Measurements from ENCODE around the gene KIZ.

- TF ChIP-seq, protein P1, sequence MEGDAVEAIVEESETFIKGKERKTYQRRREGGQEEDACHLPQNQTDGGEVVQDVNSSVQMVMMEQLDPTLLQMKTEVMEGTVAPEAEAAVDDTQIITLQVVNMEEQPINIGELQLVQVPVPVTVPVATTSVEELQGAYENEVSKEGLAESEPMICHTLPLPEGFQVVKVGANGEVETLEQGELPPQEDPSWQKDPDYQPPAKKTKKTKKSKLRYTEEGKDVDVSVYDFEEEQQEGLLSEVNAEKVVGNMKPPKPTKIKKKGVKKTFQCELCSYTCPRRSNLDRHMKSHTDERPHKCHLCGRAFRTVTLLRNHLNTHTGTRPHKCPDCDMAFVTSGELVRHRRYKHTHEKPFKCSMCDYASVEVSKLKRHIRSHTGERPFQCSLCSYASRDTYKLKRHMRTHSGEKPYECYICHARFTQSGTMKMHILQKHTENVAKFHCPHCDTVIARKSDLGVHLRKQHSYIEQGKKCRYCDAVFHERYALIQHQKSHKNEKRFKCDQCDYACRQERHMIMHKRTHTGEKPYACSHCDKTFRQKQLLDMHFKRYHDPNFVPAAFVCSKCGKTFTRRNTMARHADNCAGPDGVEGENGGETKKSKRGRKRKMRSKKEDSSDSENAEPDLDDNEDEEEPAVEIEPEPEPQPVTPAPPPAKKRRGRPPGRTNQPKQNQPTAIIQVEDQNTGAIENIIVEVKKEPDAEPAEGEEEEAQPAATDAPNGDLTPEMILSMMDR (IDR thresholded peaks at IDR 0.05) = peak; percentile 19 to 60 (median 34)
- TF ChIP-seq POLR2A (IDR thresholded peaks at IDR 0.05) = peak in 1 of 2 donors; percentile 92
Measured at GRCh38 chr20:21125849-21126580, at the start of gene KIZ.

All from heart left ventricle (tissue), 13 donors.